Trophoblast cell (in vitro differentiated cells and primary cell): ENCODE data around the gene TLR1.

Experiments used
- DNase-seq, 2 donors: peaks; one replicate each; pipeline ENCODE4 v3.0.0-alpha.2; 2016
- H2AFZ ChIP-seq: 2 replicates; pipeline ENCODE4 v1.6.1; 2013; ENCODE audit warnings: low read length, moderate library complexity, mild to moderate bottlenecking; ENCODE audit not compliant: insufficient read depth, poor library complexity
- H2AK5ac ChIP-seq: 2 replicates; pipeline ENCODE4 v1.6.1; 2013; ENCODE audit warnings: mild to moderate bottlenecking, low read length
- H2BK120ac ChIP-seq: 2 replicates; pipeline ENCODE4 v1.6.1; 2013; ENCODE audit warnings: low read length, mild to moderate bottlenecking, moderate library complexity; ENCODE audit not compliant: insufficient read depth, poor library complexity
- H2BK12ac ChIP-seq: 2 replicates; pipeline ENCODE4 v1.6.1; 2013; ENCODE audit warnings: mild to moderate bottlenecking, low read length, moderate library complexity
- H2BK5ac ChIP-seq: 2 replicates; pipeline ENCODE4 v1.6.1; 2013; ENCODE audit warnings: low read length, low read depth, moderate library complexity, mild to moderate bottlenecking; ENCODE audit not compliant: poor library complexity
- H3K14ac ChIP-seq: 2 replicates; pipeline ENCODE4 v1.6.1; 2013; ENCODE audit warnings: mild to moderate bottlenecking, low read length
- H3K18ac ChIP-seq: 2 replicates; pipeline ENCODE4 v1.6.1; 2013; ENCODE audit warnings: mild to moderate bottlenecking, low read length
- H3K23ac ChIP-seq: 2 replicates; pipeline ENCODE4 v1.6.1; 2013; ENCODE audit warnings: low read length
- H3K27ac ChIP-seq: 2 replicates; pipeline ENCODE4 v1.5.1; 2013; ENCODE audit warnings: low read depth, mild to moderate bottlenecking, inconsistent platforms, low read length, moderate library complexity
- H3K27me3 ChIP-seq: 2 replicates; pipeline ENCODE4 v1.6.1; 2013; ENCODE audit warnings: inconsistent platforms, mild to moderate bottlenecking, low read length, moderate library complexity; ENCODE audit not compliant: insufficient read depth
- H3K36me3 ChIP-seq, 2 experiments: 1 replicate in 1 of 2; 2 replicates in 1 of 2; pipeline ENCODE4 v1.6.1; 2013; ENCODE audit warnings: low read length in 2 of 2, mild to moderate bottlenecking in 2 of 2, moderate library complexity in 1 of 2; ENCODE audit not compliant: insufficient read depth in 2 of 2, control insufficient read depth in 1 of 2
- H3K4ac ChIP-seq: 2 replicates; pipeline ENCODE4 v1.6.1; 2013; ENCODE audit warnings: low read depth, mild to moderate bottlenecking, low read length, moderate library complexity
- H3K4me1 ChIP-seq, 2 experiments: 1 replicate in 1 of 2; 2 replicates in 1 of 2; pipeline ENCODE4 v1.6.1; 2013; ENCODE audit warnings: low read length in 2 of 2, mild to moderate bottlenecking in 2 of 2, moderate library complexity in 1 of 2; ENCODE audit not compliant: insufficient read depth in 2 of 2, control insufficient read depth in 1 of 2
- H3K4me2 ChIP-seq: 2 replicates; pipeline ENCODE4 v1.6.1; 2013; ENCODE audit warnings: inconsistent platforms, mild to moderate bottlenecking, low read length, moderate library complexity
- H3K4me3 ChIP-seq: 2 replicates; pipeline ENCODE4 v1.5.1; 2013; ENCODE audit warnings: mild to moderate bottlenecking, low read depth, low read length, inconsistent platforms
- H3K79me1 ChIP-seq: one replicate; pipeline ENCODE4 v1.6.1; 2013; ENCODE audit warnings: low read length
- H3K79me2 ChIP-seq: 2 replicates; pipeline ENCODE4 v1.6.1; 2013; ENCODE audit warnings: low read length, mild to moderate bottlenecking; ENCODE audit not compliant: control insufficient read depth, insufficient read depth, poor library complexity
- H3K9ac ChIP-seq: 2 replicates; pipeline ENCODE4 v1.6.1; 2013; ENCODE audit warnings: mild to moderate bottlenecking, low read length
- H3K9me3 ChIP-seq: 2 replicates; pipeline ENCODE4 v1.6.1; 2013; ENCODE audit warnings: low read depth, mild to moderate bottlenecking, control low read depth, inconsistent platforms, low read length; ENCODE audit not compliant: insufficient read depth
- H4K12ac ChIP-seq: 2 replicates; pipeline ENCODE4 v1.6.1; 2013; ENCODE audit warnings: low read depth, mild to moderate bottlenecking, low read length, moderate library complexity
- H4K8ac ChIP-seq: 2 replicates; pipeline ENCODE4 v1.6.1; 2013; ENCODE audit warnings: low read depth, mild to moderate bottlenecking, low read length, moderate library complexity
- H4K91ac ChIP-seq: one replicate; pipeline ENCODE4 v1.6.1; 2013; ENCODE audit warnings: low read depth, mild to moderate bottlenecking, low read length, moderate library complexity
- WGBS: extraction: QIAGEN DNeasy Blood & Tissue Kit; methylation state at CpG from one replicate; pipeline ENCODE4 v1.1.7; 2013; ENCODE audit warnings: missing lambda C conversion rate; ENCODE audit not compliant: insufficient read length, insufficient coverage; ENCODE audit errors: extremely low coverage; 5-methylcytosine and 5-hydroxymethylcytosine counted together

The TLR1 gene

GRCh38 chr4:38800961-38801450, 3.6 kb downstream of the TLR1 start:
- Histone ChIP-seq H3K36me3 (peaks cover 0 to 3% of the 10 kb centered on the region in 2 experiments), H2BK12ac (no peak overlapping the region), H3K4me3 (no peak overlapping the region), H3K4me1 (no peaks in the 10 kb centered on the region), H3K79me1 (no peaks in the 10 kb centered on the region), H3K18ac (no peak overlapping the region), H3K14ac (no peak overlapping the region), H3K9ac (no peak overlapping the region), H3K4ac (no peak overlapping the region), H3K23ac (no peak overlapping the region), H3K79me2 (no peaks in the 10 kb centered on the region), H4K8ac (no peak overlapping the region), H2BK120ac (no peak overlapping the region), H4K12ac (no peak overlapping the region), H4K91ac (no peak overlapping the region), H3K27me3 (no peaks in the 10 kb centered on the region), H3K4me2 (no peak overlapping the region), H2AK5ac (no peak overlapping the region), H2AFZ (no peak overlapping the region), H2BK5ac (no peak overlapping the region), H3K9me3 (peaks cover 8% of the 10 kb centered on the region), H3K27ac (no peak overlapping the region)
- no peak for DNase-seq
- no CpG with 5 or more reads among the region's 3 CpGs for WGBS

- H3K18ac ChIP-seq = no peak overlapping the region
- H3K27ac ChIP-seq = no peak overlapping the region
- peaks cover 0 to 3% of the 10 kb centered on the region in 2 experiments for H3K36me3 ChIP-seq
- H3K4me3 ChIP-seq = no peak overlapping the region
- H4K12ac ChIP-seq = no peak overlapping the region
- H2AFZ ChIP-seq = no peak overlapping the region
- H3K9me3 ChIP-seq = peaks cover 8% of the 10 kb centered on the region
- H3K27me3 ChIP-seq = no peaks in the 10 kb centered on the region
- H3K14ac ChIP-seq = no peak overlapping the region
- no peak for DNase-seq
- no peak overlapping the region for H3K9ac ChIP-seq
- H4K8ac ChIP-seq = no peak overlapping the region
- H2AK5ac ChIP-seq = no peak overlapping the region
- H2BK5ac ChIP-seq = no peak overlapping the region
- H2BK120ac ChIP-seq = no peak overlapping the region
- no CpG with 5 or more reads among the region's 2 CpGs for WGBS
- no peaks in the 10 kb centered on the region for H3K79me1 ChIP-seq
- no peaks in the 10 kb centered on the region for H3K4me1 ChIP-seq
- no peak overlapping the region for H3K4me2 ChIP-seq
- H4K91ac ChIP-seq = no peak overlapping the region
- H3K23ac ChIP-seq = no peak overlapping the region
- H3K79me2 ChIP-seq = no peaks in the 10 kb centered on the region
- H3K4ac ChIP-seq = no peak overlapping the region
- H2BK12ac ChIP-seq = no peak overlapping the region
Measured at GRCh38 chr4:38800366-38800765, 4.2 kb downstream of the TLR1 start.

GRCh38 chr4:38795087-38795486, 9.5 kb downstream of the TLR1 start:
- WGBS = no CpG with 5 or more reads among the region's 3 CpGs
- no peak overlapping the region for H4K12ac ChIP-seq

GRCh38 chr4:38794051-38794450, 10.5 kb downstream of the TLR1 start:
- Histone ChIP-seq H3K79me2 (no peaks in the 10 kb centered on the region), H2BK5ac (no peak overlapping the region), H2AK5ac (no peak overlapping the region), H3K4me1 (no peaks in the 10 kb centered on the region), H3K27ac (no peak overlapping the region), H2BK12ac (no peak overlapping the region), H3K23ac (no peak overlapping the region), H3K27me3 (no peaks in the 10 kb centered on the region), H3K36me3 (no peaks in the 10 kb centered on the region), H3K18ac (no peak overlapping the region), H4K12ac (no peak overlapping the region), H4K91ac (no peak overlapping the region), H3K9me3 (no peaks in the 10 kb centered on the region), H3K4ac (no peak overlapping the region), H3K4me2 (no peak overlapping the region), H2AFZ (no peak overlapping the region), H4K8ac (no peak overlapping the region), H3K79me1 (no peaks in the 10 kb centered on the region), H3K14ac (no peak overlapping the region), H3K9ac (no peak overlapping the region), H2BK120ac (no peak overlapping the region), H3K4me3 (no peak overlapping the region)
- no CpG with 5 or more reads among the region's 2 CpGs for WGBS
- no peak for DNase-seq

More at GRCh38 chr4:38795087-38795486, 9.5 kb downstream of the TLR1 start:
- Histone ChIP-seq H2BK5ac (no peak overlapping the region), H3K4me2 (no peak overlapping the region), H3K79me1 (no peaks in the 10 kb centered on the region), H2AK5ac (no peak overlapping the region), H2AFZ (no peak overlapping the region), H3K4me3 (no peak overlapping the region), H3K36me3 (no peaks in the 10 kb centered on the region), H3K27me3 (no peaks in the 10 kb centered on the region), H2BK12ac (no peak overlapping the region), H3K18ac (no peak overlapping the region), H4K8ac (no peak overlapping the region), H3K14ac (no peak overlapping the region), H3K4me1 (no peaks in the 10 kb centered on the region), H3K23ac (no peak overlapping the region), H3K4ac (no peak overlapping the region), H3K9me3 (no peaks in the 10 kb centered on the region), H3K27ac (no peak overlapping the region), H3K9ac (no peak overlapping the region), H2BK120ac (no peak overlapping the region), H4K91ac (no peak overlapping the region), H3K79me2 (no peaks in the 10 kb centered on the region)
- DNase-seq = no peak
